ENCODE measurements around the gene HSD17B3. TPM values are rescaled to one million over a fixed set of nuclear protein-coding genes. Genes with fewer than 3 reads are reported as not detected.
"Not testable (repeated sequence)": the region's sequence is repeated elsewhere in the genome, so short reads cannot be mapped to it uniquely, and the experiment has no call there.

The HSD17B3 gene
- total RNA-seq, 3 donors from 2014 or later, result not detected

GRCh38 chr9:96322736-96323135, 20.8 kb upstream of the HSD17B3 start:
- H3K4me3 Mint-ChIP-seq; ATAC-seq; H3K4me1 Mint-ChIP-seq (ENCODE audit: low read depth); H3K27me3 Mint-ChIP-seq (ENCODE audit: low read depth); DNase-seq; H3K9me3 Mint-ChIP-seq; H3K36me3 Mint-ChIP-seq (ENCODE audit: insufficient read depth): not testable (repeated sequence)

- H3K9me3 Mint-ChIP-seq; ATAC-seq; H3K4me1 Mint-ChIP-seq (ENCODE audit: low read depth); H3K4me3 Mint-ChIP-seq; DNase-seq; H3K27me3 Mint-ChIP-seq (ENCODE audit: low read depth); H3K36me3 Mint-ChIP-seq (ENCODE audit: insufficient read depth): not testable (repeated sequence)
Observed at GRCh38 chr9:96322210-96322609, 20.2 kb upstream of the HSD17B3 start.

- DNase-seq (no peak), ATAC-seq (no peak)
- no peak overlapping the region for H3K4me3 Mint-ChIP-seq
- H3K36me3 Mint-ChIP-seq (ENCODE audit: insufficient read depth), result peaks cover 5% of the 10 kb centered on the region
- no peaks in the 10 kb centered on the region for H3K4me1 Mint-ChIP-seq (ENCODE audit: low read depth)
- no peaks in the 10 kb centered on the region for H3K9me3 Mint-ChIP-seq
- no peaks in the 10 kb centered on the region for H3K27me3 Mint-ChIP-seq (ENCODE audit: low read depth)
Observed at GRCh38 chr9:96321515-96321914, 19.5 kb upstream of the HSD17B3 start.

- DNase-seq (no peak), ATAC-seq (no peak)
- Mint-ChIP-seq H3K27me3 (ENCODE audit: low read depth) (no peaks in the 10 kb centered on the region), H3K4me3 (no peak overlapping the region), H3K4me1 (ENCODE audit: low read depth) (no peaks in the 10 kb centered on the region), H3K9me3 (no peaks in the 10 kb centered on the region), H3K36me3 (ENCODE audit: insufficient read depth) (peaks cover 5% of the 10 kb centered on the region)
Observed at GRCh38 chr9:96320749-96321280, 18.8 kb upstream of the HSD17B3 start.

- Mint-ChIP-seq H3K4me3 (no peak overlapping the region), H3K9me3 (no peaks in the 10 kb centered on the region), H3K4me1 (ENCODE audit: low read depth) (no peaks in the 10 kb centered on the region), H3K36me3 (ENCODE audit: insufficient read depth) (peaks cover 5% of the 10 kb centered on the region), H3K27me3 (ENCODE audit: low read depth) (no peaks in the 10 kb centered on the region)
- DNase-seq (no peak), ATAC-seq (no peak)
Observed at GRCh38 chr9:96318921-96319565, 17.1 kb upstream of the HSD17B3 start.

- peaks cover 2% of the 10 kb centered on the region for H3K36me3 Mint-ChIP-seq (ENCODE audit: insufficient read depth)
- peaks cover 11% of the 10 kb centered on the region for H3K9me3 Mint-ChIP-seq
- peak in 1 of 2 donors; percentile 32 for ATAC-seq
- no peaks in the 10 kb centered on the region for H3K27me3 Mint-ChIP-seq (ENCODE audit: low read depth)
- H3K4me1 Mint-ChIP-seq (ENCODE audit: low read depth), result no peaks in the 10 kb centered on the region
- peak; percentile 51 for DNase-seq
- H3K4me3 Mint-ChIP-seq, result no peak overlapping the region
Observed at GRCh38 chr9:96317335-96317980, 15.5 kb upstream of the HSD17B3 start.

GRCh38 chr9:96309850-96310249, 7.9 kb upstream of the HSD17B3 start:
- H3K27me3 Mint-ChIP-seq (ENCODE audit: low read depth), result peaks cover 4% of the 10 kb centered on the region
- no peaks in the 10 kb centered on the region for H3K4me1 Mint-ChIP-seq (ENCODE audit: low read depth)
- no peak overlapping the region for H3K4me3 Mint-ChIP-seq
- H3K36me3 Mint-ChIP-seq (ENCODE audit: insufficient read depth), result no peaks in the 10 kb centered on the region
- ATAC-seq (no peak), DNase-seq (no peak)
- peaks cover 22% of the 10 kb centered on the region for H3K9me3 Mint-ChIP-seq

GRCh38 chr9:96306958-96307357, 5.0 kb upstream of the HSD17B3 start:
- peaks cover 16% of the 10 kb centered on the region for H3K9me3 Mint-ChIP-seq
- H3K4me3 Mint-ChIP-seq; H3K27me3 Mint-ChIP-seq (ENCODE audit: low read depth); H3K36me3 Mint-ChIP-seq (ENCODE audit: insufficient read depth); ATAC-seq; DNase-seq; H3K4me1 Mint-ChIP-seq (ENCODE audit: low read depth): not testable (repeated sequence)

GRCh38 chr9:96305171-96305570, 3.2 kb upstream of the HSD17B3 start:
- Mint-ChIP-seq H3K27me3 (ENCODE audit: low read depth) (no peaks in the 10 kb centered on the region), H3K4me1 (ENCODE audit: low read depth) (no peaks in the 10 kb centered on the region), H3K36me3 (ENCODE audit: insufficient read depth) (no peaks in the 10 kb centered on the region), H3K4me3 (no peak overlapping the region), H3K9me3 (peaks cover 9% of the 10 kb centered on the region)
- DNase-seq (no peak), ATAC-seq (no peak)

- no peaks in the 10 kb centered on the region for H3K36me3 Mint-ChIP-seq (ENCODE audit: insufficient read depth)
- H3K4me1 Mint-ChIP-seq (ENCODE audit: low read depth), result no peaks in the 10 kb centered on the region
- H3K4me3 Mint-ChIP-seq, result no peak overlapping the region
- DNase-seq (no peak), ATAC-seq (no peak)
- H3K27me3 Mint-ChIP-seq (ENCODE audit: low read depth), result no peaks in the 10 kb centered on the region
- H3K9me3 Mint-ChIP-seq, result peaks cover 9% of the 10 kb centered on the region
Observed at GRCh38 chr9:96304230-96304629, 2.3 kb upstream of the HSD17B3 start.

- Mint-ChIP-seq H3K9me3 (peaks cover 13% of the 10 kb centered on the region), H3K4me1 (ENCODE audit: low read depth) (no peaks in the 10 kb centered on the region), H3K27me3 (ENCODE audit: low read depth) (peaks cover 2% of the 10 kb centered on the region), H3K36me3 (ENCODE audit: insufficient read depth) (no peaks in the 10 kb centered on the region), H3K4me3 (no peak overlapping the region)
- no peak for DNase-seq
- no peak for ATAC-seq
Observed at GRCh38 chr9:96299823-96300222, 2.2 kb downstream of the HSD17B3 start.

- Mint-ChIP-seq H3K36me3 (ENCODE audit: insufficient read depth) (no peaks in the 10 kb centered on the region), H3K4me1 (ENCODE audit: low read depth) (no peaks in the 10 kb centered on the region), H3K27me3 (ENCODE audit: low read depth) (peaks cover 2% of the 10 kb centered on the region), H3K4me3 (no peak overlapping the region), H3K9me3 (peaks cover 4% of the 10 kb centered on the region)
- DNase-seq (no peak), ATAC-seq (no peak)
Observed at GRCh38 chr9:96294159-96294545, 7.8 kb downstream of the HSD17B3 start.

GRCh38 chr9:96293498-96294158, 8.3 kb downstream of the HSD17B3 start:
- H3K36me3 Mint-ChIP-seq (ENCODE audit: insufficient read depth), result no peaks in the 10 kb centered on the region
- H3K27me3 Mint-ChIP-seq (ENCODE audit: low read depth), result peaks cover 2% of the 10 kb centered on the region
- no peak overlapping the region for H3K4me3 Mint-ChIP-seq
- no peak for DNase-seq
- H3K4me1 Mint-ChIP-seq (ENCODE audit: low read depth), result no peaks in the 10 kb centered on the region
- H3K9me3 Mint-ChIP-seq, result peaks cover 4% of the 10 kb centered on the region
- no peak for ATAC-seq

GRCh38 chr9:96289392-96289791, 12.6 kb downstream of the HSD17B3 start:
- DNase-seq (no peak), ATAC-seq (no peak)
- H3K36me3 Mint-ChIP-seq (ENCODE audit: insufficient read depth), result no peaks in the 10 kb centered on the region
- no peaks in the 10 kb centered on the region for H3K4me1 Mint-ChIP-seq (ENCODE audit: low read depth)
- H3K9me3 Mint-ChIP-seq, result no peaks in the 10 kb centered on the region
- H3K27me3 Mint-ChIP-seq (ENCODE audit: low read depth), result peaks cover 5% of the 10 kb centered on the region
- no peak overlapping the region for H3K4me3 Mint-ChIP-seq

GRCh38 chr9:96281641-96282040, 20.3 kb downstream of the HSD17B3 start:
- Mint-ChIP-seq H3K27me3 (ENCODE audit: low read depth) (peaks cover 5% of the 10 kb centered on the region), H3K4me1 (ENCODE audit: low read depth) (no peaks in the 10 kb centered on the region), H3K36me3 (ENCODE audit: insufficient read depth) (no peaks in the 10 kb centered on the region), H3K4me3 (no peak overlapping the region), H3K9me3 (no peaks in the 10 kb centered on the region)
- ATAC-seq (no peak), DNase-seq (no peak)

Data from activated T-cell treated with anti-CD3 and anti-CD28 coated beads, Interleukin-2, amount 50 U/mL, for 4 hours (primary cell).